Astrocyte of the spinal cord (primary cell): ENCODE measurements around the gene IFNGR2.
A peak's percentile ranks its signal among the peaks of the same experiment; 100 is the strongest.

ENCODE experiments used
- DNase-seq: peaks from one replicate; pipeline ENCODE4 v3.0.0; 2011; ENCODE audit warnings: low read depth, low spot score
- H3K4me3 ChIP-seq: 2 replicates; pipeline ENCODE4 v1.5.1; 2011; ENCODE audit warnings: low read depth, mild to moderate bottlenecking, low read length, moderate library complexity
- in situ Hi-C: cut with HindIII; loops from 2 replicates; pipeline ENCODE4 v1.10.0; 2017; ENCODE audit warnings: low sequenced_read_pairs
- TF ChIP-seq, protein P1 (sequence below): IDR thresholded peaks from 2 replicates; pipeline ENCODE4 v1.5.1; 2012; ENCODE audit warnings: low read depth, mild to moderate bottlenecking, low read length, inconsistent platforms

The IFNGR2 gene

GRCh38 chr21:33478182-33478581, 75.0 kb downstream of the IFNGR2 start:
- peak overlapping the region; percentile 64 for H3K4me3 ChIP-seq
- in situ Hi-C loops = no loop called here
- TF ChIP-seq, protein P1, sequence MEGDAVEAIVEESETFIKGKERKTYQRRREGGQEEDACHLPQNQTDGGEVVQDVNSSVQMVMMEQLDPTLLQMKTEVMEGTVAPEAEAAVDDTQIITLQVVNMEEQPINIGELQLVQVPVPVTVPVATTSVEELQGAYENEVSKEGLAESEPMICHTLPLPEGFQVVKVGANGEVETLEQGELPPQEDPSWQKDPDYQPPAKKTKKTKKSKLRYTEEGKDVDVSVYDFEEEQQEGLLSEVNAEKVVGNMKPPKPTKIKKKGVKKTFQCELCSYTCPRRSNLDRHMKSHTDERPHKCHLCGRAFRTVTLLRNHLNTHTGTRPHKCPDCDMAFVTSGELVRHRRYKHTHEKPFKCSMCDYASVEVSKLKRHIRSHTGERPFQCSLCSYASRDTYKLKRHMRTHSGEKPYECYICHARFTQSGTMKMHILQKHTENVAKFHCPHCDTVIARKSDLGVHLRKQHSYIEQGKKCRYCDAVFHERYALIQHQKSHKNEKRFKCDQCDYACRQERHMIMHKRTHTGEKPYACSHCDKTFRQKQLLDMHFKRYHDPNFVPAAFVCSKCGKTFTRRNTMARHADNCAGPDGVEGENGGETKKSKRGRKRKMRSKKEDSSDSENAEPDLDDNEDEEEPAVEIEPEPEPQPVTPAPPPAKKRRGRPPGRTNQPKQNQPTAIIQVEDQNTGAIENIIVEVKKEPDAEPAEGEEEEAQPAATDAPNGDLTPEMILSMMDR = no peak
- no peak for DNase-seq

- peak overlapping the region; percentile 64 for H3K4me3 ChIP-seq
- in situ Hi-C loops = no loop called here
- TF ChIP-seq, protein P1 = no peak
- peak; percentile 31 for DNase-seq
Observed at GRCh38 chr21:33478935-33479678, 75.9 kb downstream of the IFNGR2 start.

GRCh38 chr21:33479679-33480480, 76.7 kb downstream of the IFNGR2 start, which contains the start of gene TMEM50B:
TMEM50B (minus strand) TSS chr21:33479974; CDS start chr21:33468885, 11,089 bp downstream.
- in situ Hi-C loops = no loop called here
- H3K4me3 ChIP-seq = peak within 1 kb of the TSS; percentile 74
- TF ChIP-seq, protein P1 = peak; percentile 50
- DNase-seq = peak; percentile 96

GRCh38 chr21:33480481-33481103, 77.4 kb downstream of the IFNGR2 start:
- TF ChIP-seq, protein P1 = no peak
- in situ Hi-C loops = no loop called here
- DNase-seq = no peak
- peak overlapping the region; percentile 74 for H3K4me3 ChIP-seq

GRCh38 chr21:33481314-33481943, 78.2 kb downstream of the IFNGR2 start:
- in situ Hi-C loops = no loop called here
- no peak for DNase-seq
- H3K4me3 ChIP-seq = no peak overlapping the region
- TF ChIP-seq, protein P1 = no peak
